ENCODE measurements around the gene C16orf54. TPM values are rescaled to one million over a fixed set of nuclear protein-coding genes. Genes with fewer than 3 reads are reported as not detected.
"Not testable (repeated sequence)": the region's sequence is repeated elsewhere in the genome, so short reads cannot be mapped to it uniquely, and the experiment has no call there.

Gene C16orf54
- total RNA-seq, 4 donors from 2014 or later = 0.49 to 5.1 (median 0.97) TPM; not detected in 1

DNA sequence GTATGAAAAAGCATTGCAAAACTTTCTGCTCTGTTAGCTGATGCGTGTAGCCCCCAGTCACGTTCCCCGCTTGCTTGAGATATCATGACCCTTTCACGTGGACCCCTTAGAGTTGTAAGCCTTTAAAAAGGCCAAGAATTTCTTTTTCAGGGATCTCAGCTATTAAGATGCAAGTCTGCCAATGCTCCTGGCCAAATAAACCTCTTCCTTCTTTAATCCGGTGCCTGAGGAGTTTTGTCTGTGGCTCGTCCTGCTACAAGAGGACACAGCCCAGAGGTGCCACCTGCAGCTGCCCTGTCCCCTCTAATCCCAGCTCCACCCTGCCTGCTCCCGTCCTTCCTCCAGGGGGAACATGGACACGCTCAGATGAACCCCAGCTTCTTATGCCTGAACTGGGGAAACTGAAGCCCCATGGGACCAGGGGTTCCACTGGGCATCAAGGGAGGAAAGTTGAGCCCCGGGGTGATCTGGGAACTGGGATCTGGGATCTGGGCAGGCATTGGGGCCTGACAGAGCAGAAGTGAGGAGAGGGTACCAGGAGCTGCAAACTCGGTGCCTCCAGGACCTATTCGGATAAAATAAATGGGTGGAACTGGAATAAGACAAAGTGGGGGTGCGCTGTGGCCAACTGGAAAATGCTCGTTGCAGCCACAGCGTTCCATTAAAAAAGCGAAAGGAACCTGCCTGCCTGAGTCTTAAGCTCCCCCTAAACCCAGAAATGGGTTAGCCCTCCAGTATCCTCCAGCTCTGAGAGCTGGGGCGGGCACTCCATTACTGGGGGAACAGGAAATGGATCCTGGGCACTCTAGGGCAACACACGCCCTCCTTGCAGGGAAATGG is 47.1 kb downstream of the C16orf54 start:
- H3K27ac ChIP-seq = no peak overlapping the region
- H3K4me1 ChIP-seq = no peaks in the 10 kb centered on the region
- intact Hi-C loops (cut with DNase I; ENCODE audit: low total_unique reads) = no loop called here
- H3K27me3 ChIP-seq = no peaks in the 10 kb centered on the region
- DNase-seq = no peak
- H3K4me3 ChIP-seq = no peak overlapping the region
- H3K9me3 ChIP-seq = no peaks in the 10 kb centered on the region
- H3K36me3 ChIP-seq = no peaks in the 10 kb centered on the region
- TF ChIP-seq, protein P1, sequence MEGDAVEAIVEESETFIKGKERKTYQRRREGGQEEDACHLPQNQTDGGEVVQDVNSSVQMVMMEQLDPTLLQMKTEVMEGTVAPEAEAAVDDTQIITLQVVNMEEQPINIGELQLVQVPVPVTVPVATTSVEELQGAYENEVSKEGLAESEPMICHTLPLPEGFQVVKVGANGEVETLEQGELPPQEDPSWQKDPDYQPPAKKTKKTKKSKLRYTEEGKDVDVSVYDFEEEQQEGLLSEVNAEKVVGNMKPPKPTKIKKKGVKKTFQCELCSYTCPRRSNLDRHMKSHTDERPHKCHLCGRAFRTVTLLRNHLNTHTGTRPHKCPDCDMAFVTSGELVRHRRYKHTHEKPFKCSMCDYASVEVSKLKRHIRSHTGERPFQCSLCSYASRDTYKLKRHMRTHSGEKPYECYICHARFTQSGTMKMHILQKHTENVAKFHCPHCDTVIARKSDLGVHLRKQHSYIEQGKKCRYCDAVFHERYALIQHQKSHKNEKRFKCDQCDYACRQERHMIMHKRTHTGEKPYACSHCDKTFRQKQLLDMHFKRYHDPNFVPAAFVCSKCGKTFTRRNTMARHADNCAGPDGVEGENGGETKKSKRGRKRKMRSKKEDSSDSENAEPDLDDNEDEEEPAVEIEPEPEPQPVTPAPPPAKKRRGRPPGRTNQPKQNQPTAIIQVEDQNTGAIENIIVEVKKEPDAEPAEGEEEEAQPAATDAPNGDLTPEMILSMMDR (IDR thresholded peaks at IDR 0.05) = no peak
- TF ChIP-seq POLR2A (IDR thresholded peaks at IDR 0.05) = no peak

DNA sequence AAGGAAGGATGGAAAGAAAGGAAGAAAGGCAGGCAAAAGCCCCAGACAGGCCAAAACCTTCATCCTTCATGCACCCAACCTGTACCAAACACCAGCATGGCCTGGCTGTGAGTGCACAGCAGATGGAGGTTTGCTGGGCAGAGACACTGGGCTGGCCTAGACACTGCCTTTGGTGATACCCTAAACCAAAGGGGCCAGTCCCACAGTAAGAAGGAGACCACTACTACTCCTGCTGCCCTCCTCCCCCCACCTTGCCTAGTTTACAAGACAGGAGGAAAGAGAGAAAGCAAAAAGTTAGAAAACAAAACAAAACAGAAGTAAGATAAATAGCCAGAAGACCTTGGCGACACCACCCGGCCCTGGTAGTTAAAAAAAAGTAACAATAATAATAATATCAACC is 47.7 kb downstream of the C16orf54 start:
- TF ChIP-seq POLR2A (IDR thresholded peaks at IDR 0.05) = no peak
- TF ChIP-seq, protein P1 (IDR thresholded peaks at IDR 0.05) = no peak
- no peak for DNase-seq
- intact Hi-C loops (cut with DNase I; ENCODE audit: low total_unique reads) = no loop called here
- H3K36me3 ChIP-seq = no peaks in the 10 kb centered on the region
- no peak overlapping the region for H3K27ac ChIP-seq
- no peaks in the 10 kb centered on the region for H3K9me3 ChIP-seq
- no peak overlapping the region for H3K4me3 ChIP-seq
- H3K27me3 ChIP-seq = no peaks in the 10 kb centered on the region
- no peaks in the 10 kb centered on the region for H3K4me1 ChIP-seq

DNA sequence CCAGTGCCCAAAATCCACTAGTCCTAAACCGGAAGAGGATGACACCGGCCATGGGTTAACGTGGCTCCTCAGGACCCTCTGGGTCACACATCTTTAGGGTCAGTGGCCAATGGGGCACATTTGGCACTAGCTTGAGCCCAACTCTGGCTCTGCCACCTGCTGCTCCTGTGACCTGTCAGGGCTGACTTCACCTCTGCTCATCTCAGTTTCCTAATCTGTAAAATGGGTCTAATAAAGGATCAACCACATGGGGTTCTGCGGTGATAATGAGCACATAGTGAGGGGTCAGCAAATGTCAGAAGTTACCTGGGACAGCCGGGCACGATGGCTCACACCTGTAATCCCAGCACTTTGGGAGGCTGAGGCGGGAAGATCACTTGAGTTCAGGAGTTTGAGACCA is 48.4 kb downstream of the C16orf54 start:
- no peaks in the 10 kb centered on the region for H3K9me3 ChIP-seq
- no peak overlapping the region for H3K27ac ChIP-seq
- TF ChIP-seq, protein P1 (IDR thresholded peaks at IDR 0.05) = no peak
- no peak for TF ChIP-seq POLR2A (IDR thresholded peaks at IDR 0.05)
- no peaks in the 10 kb centered on the region for H3K27me3 ChIP-seq
- intact Hi-C loops (cut with DNase I; ENCODE audit: low total_unique reads) = no loop called here
- no peaks in the 10 kb centered on the region for H3K36me3 ChIP-seq
- no peak overlapping the region for H3K4me3 ChIP-seq
- no peaks in the 10 kb centered on the region for H3K4me1 ChIP-seq
- DNase-seq = no peak

DNA sequence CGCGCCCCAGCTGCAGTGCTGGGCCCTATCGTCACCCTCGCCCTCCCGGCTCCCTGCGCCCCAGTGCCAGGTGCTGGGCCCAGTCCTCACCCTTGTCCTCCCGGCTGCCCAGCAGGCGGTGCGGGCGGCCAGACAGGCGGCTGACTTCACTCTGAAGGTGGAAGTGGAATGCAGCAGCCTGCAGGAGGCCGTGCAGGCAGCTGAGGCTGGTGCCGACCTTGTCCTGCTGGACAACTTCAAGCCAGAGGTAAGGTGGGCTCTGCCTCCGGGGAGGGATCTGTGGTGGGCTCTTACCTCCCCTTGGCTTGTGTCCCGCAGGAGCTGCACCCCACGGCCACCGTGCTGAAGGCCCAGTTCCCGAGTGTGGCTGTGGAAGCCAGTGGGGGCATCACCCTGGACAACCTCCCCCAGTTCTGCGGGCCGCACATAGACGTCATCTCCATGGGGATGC is 48.9 kb downstream of the C16orf54 start:
- intact Hi-C loops (cut with DNase I; ENCODE audit: low total_unique reads) = no loop called here
- H3K9me3 ChIP-seq = no peaks in the 10 kb centered on the region
- H3K4me3 ChIP-seq = no peak overlapping the region
- TF ChIP-seq, protein P1 (IDR thresholded peaks at IDR 0.05) = no peak
- TF ChIP-seq POLR2A (IDR thresholded peaks at IDR 0.05) = no peak
- no peak for DNase-seq
- H3K27me3 ChIP-seq = no peaks in the 10 kb centered on the region
- no peak overlapping the region for H3K27ac ChIP-seq
- no peaks in the 10 kb centered on the region for H3K4me1 ChIP-seq
- no peaks in the 10 kb centered on the region for H3K36me3 ChIP-seq

DNA sequence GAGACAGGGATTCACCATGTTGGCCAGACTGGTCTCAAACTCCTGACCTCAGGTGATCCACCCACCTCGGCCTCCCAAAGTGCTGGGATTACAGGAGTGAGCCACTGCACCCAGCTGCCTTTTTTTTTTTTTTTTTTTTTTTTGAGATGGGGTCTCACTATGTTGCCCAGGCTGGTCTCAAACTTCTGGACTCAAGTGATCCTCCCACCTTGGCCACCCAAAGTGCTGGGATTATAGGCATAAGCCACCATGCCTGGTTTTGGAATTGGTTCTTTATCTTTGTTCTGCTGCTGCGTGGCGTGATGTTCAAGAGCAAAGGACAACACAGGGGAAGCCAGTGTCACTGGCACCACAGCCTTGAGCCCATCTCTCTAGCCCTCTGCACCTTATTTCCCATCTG is 50.1 kb downstream of the C16orf54 start:
- H3K36me3 ChIP-seq; H3K27me3 ChIP-seq; intact Hi-C loops (cut with DNase I; ENCODE audit: low total_unique reads); DNase-seq; H3K27ac ChIP-seq; H3K9me3 ChIP-seq; H3K4me3 ChIP-seq; H3K4me1 ChIP-seq: not testable (repeated sequence)
